HepG2 (cell line): ENCODE data around the gene POLG2. TPM values are rescaled to one million over a fixed set of nuclear protein-coding genes. Genes with fewer than 3 reads are reported as not detected.

Source experiments
- ASH2L ChIP-seq: fragments of 300-600, 200-600 bp; sonication (generic); IDR thresholded peaks from 2 replicates; pipeline ENCODE4 v1.7.0; 2017; ENCODE audit warnings: low read depth, mild to moderate bottlenecking, moderate library complexity, mixed read lengths, low read length; ENCODE audit not compliant: insufficient read length
- PLRG1 ChIP-seq: fragments of 450-650 bp; conservative IDR thresholded peaks from 2 replicates; pipeline ENCODE4 v1.6.1; 2016
- POLR2A ChIP-seq, 2 experiments: IDR thresholded peaks; 2 replicates each; pipeline ENCODE4 v1.6.1; 2011; ENCODE audit warnings: low read depth in 2 of 2, low read length in 2 of 2, mild to moderate bottlenecking in 1 of 2, moderate library complexity in 1 of 2; ENCODE audit not compliant: insufficient read depth in 1 of 2
- POLR2G ChIP-seq: fragments of 200-400 bp; formaldehyde crosslinking; IDR thresholded peaks from 2 replicates; pipeline ENCODE4 v1.6.1; 2018; ENCODE audit warnings: mild to moderate bottlenecking, low read depth, low read length, moderate library complexity
- RBM22 ChIP-seq: fragments of 200-400 bp; formaldehyde crosslinking; optimal IDR thresholded peaks from 2 replicates; pipeline ENCODE3; 2017; ENCODE audit warnings: mild to moderate bottlenecking, low read length, moderate library complexity
- ZNF839 ChIP-seq: sonication (generic); formaldehyde crosslinking; IDR thresholded peaks from 2 replicates; pipeline ENCODE4 v1.4.0; 2020; ENCODE audit warnings: missing genetic modification reagents, mild to moderate bottlenecking, borderline replicate concordance
- polyA plus RNA-seq, 8 experiments: library from polyadenylated mRNA; depleted of rRNA in 3 of 8; stranded (reverse) in 7 of 8; unstranded in 1 of 8; fragments of >200 nt; fragmentation: Illumina TruSeq in 4 of 8; extraction: Trizol in 4 of 8; gene quantifications; 2 replicates each; pipeline versions ENCODE4 v1.2.1 to v1.2.3, GENCODE V29; 2011 to 2016; ENCODE audit warnings: low read depth in 4 of 8, missing spikeins in 1 of 8, mixed read lengths in 1 of 8; ENCODE audit not compliant: insufficient read depth in 1 of 8
- total RNA-seq, 5 experiments: library from RNA; depleted of rRNA; stranded (reverse); fragments of >200 nt; fragmentation: Illumina TruSeq; extraction: Trizol; gene quantifications; 2 replicates each; pipeline ENCODE4 v1.2.3, GENCODE V29; 2016; ENCODE audit warnings: low read depth in 1 of 5
- TF ChIP-seq, protein P1 (sequence below), 2 experiments: fragments of 450-650 bp in 1 of 2; sonication (generic) in 1 of 2; formaldehyde crosslinking; IDR thresholded peaks; 2 replicates each; pipeline versions ENCODE4 v1.5.0 to v1.8.0; 2020 to 2022; ENCODE audit warnings: mild to moderate bottlenecking in 1 of 2, missing genetic modification reagents in 1 of 2
- TF ChIP-seq, protein P2 (sequence below): sonication (generic); formaldehyde crosslinking; IDR thresholded peaks from 2 replicates; pipeline ENCODE4 v1.8.0; 2022; ENCODE audit warnings: missing genetic modification reagents, mild to moderate bottlenecking, moderate library complexity, borderline replicate concordance

The POLG2 gene
- total and polyA plus RNA-seq, 2 of the 13 experiments (the other 11 are each of a cell fraction or from before 2014, with no cell fraction given), result 21.1 to 25.5 TPM

DNA sequence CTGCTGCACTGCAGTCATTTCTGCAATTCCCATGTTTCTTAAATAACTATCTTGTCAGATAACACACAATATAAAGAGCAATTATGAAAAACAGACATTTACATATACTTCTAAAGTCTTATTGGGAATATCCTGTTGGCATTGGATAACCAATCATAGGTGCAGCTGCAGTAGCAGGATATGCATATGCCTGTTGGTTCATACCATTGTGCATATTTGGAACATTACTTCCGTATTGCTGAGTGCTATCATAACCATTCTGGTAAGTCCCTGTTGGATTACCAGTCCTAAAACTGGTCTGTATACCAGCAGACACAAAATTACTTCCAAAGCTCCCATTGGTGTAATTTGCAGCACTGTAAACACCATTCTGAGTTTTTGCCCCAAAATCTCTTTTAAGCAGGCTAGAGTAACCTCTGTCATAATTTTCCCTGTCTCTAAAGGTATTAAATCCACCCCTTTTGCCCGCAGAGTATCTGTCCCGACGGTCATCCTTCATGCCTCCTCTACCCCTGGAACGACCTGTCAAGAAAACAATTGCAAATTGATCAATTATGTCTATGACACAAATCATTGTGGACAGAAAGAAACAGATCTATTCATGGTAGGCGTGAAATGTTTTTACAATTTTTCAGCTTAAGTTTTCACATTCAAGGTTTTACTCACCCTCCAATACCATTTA is 3.1 kb upstream of the POLG2 start (continued):
- TF ChIP-seq, protein P1, sequence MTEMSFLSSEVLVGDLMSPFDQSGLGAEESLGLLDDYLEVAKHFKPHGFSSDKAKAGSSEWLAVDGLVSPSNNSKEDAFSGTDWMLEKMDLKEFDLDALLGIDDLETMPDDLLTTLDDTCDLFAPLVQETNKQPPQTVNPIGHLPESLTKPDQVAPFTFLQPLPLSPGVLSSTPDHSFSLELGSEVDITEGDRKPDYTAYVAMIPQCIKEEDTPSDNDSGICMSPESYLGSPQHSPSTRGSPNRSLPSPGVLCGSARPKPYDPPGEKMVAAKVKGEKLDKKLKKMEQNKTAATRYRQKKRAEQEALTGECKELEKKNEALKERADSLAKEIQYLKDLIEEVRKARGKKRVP (CRISPR knock-in tag; IDR thresholded peaks at IDR 0.05), result 0 out of 4 replicates have a peak, but pooled peaks of 1 of the 2 experiments have one; percentile 8
- peak; percentile 46 for TF ChIP-seq POLR2G
- peak; percentile 48 for TF ChIP-seq RBM22
- TF ChIP-seq PLRG1, result no peak
- peak; percentile 15 for TF ChIP-seq ASH2L
- TF ChIP-seq, protein P2, sequence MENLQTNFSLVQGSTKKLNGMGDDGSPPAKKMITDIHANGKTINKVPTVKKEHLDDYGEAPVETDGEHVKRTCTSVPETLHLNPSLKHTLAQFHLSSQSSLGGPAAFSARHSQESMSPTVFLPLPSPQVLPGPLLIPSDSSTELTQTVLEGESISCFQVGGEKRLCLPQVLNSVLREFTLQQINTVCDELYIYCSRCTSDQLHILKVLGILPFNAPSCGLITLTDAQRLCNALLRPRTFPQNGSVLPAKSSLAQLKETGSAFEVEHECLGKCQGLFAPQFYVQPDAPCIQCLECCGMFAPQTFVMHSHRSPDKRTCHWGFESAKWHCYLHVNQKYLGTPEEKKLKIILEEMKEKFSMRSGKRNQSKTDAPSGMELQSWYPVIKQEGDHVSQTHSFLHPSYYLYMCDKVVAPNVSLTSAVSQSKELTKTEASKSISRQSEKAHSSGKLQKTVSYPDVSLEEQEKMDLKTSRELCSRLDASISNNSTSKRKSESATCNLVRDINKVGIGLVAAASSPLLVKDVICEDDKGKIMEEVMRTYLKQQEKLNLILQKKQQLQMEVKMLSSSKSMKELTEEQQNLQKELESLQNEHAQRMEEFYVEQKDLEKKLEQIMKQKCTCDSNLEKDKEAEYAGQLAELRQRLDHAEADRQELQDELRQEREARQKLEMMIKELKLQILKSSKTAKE (CRISPR knock-in tag), result no peak
- no peak for TF ChIP-seq ZNF839 (CRISPR knock-in tag)
- peak in 1 of 2 experiments; percentile 47; a peak in 1 of 4 replicates for TF ChIP-seq POLR2A (IDR thresholded peaks at IDR 0.05; ENCODE audit: insufficient read depth in 1 of 2, low read depth in 2 of 2, low read length in 2 of 2)
